HG02763 (cell line): Measurements from ENCODE around the gene ALDH1A3.

Source experiments
- ATAC-seq: cut with Tn5 transposase; IDR thresholded peaks from one replicate; pipeline ENCODE4 v1.9.1; 2021; ENCODE audit warnings: mild to moderate bottlenecking, moderate library complexity; ENCODE audit not compliant: unreplicated experiment

Gene ALDH1A3

GRCh38 chr15:100900795-100901169 is 21.2 kb downstream of the ALDH1A3 start:
- no peak for ATAC-seq

DNA sequence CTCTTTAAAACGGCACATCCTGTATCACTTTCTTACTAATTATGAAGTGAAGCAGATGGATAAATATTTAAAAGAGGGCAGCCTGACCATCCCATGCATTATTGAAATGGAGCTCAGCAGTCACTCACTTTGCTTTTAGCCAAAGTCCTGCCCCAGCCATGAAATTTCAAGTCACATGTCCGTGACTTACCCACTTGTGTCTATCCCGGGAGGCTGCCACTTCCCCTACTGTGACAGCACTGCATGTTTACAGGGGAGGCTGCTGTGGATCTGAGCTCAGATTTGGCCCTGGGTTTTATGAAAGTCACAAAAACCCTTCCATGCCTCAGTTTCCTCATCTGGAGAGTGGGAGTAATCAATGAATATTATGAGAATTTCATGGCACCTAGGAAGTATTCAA is 21.7 kb downstream of the ALDH1A3 start:
- no peak for ATAC-seq

DNA sequence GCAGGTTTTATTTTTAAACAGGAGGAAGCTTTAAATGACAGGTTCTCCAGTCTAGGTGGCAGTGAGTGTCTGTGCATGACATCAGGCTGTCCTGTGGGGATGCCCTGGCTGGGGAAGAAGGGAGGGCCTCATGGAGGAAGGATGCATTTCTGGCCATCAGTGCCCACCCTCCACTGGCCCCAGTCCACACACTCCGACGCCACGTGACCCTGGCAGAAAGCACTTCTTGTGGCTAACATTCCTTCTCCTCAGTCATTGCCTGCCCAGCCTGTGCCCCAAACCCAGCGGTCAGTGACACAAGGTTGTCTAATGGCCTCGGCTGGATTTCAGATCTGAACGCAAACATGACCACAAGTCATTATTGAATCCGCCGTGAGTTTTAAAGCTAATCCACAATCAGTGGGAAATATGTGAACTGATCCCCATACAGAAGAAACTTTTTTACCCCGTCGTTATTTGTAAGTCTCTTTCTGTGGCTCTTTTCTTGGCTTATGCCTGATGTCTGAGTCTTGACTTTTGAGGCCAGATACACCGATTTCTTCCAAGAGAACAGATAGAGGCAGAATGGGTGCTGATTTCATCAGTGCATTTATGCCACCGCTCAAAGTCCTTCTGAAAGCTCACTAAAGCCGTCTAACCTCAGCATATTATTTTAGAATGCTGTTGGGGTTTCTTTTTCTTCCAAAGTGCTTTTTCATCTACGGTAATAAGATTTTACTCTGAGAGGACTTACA is 22.2 kb downstream of the ALDH1A3 start:
- no peak for ATAC-seq

DNA sequence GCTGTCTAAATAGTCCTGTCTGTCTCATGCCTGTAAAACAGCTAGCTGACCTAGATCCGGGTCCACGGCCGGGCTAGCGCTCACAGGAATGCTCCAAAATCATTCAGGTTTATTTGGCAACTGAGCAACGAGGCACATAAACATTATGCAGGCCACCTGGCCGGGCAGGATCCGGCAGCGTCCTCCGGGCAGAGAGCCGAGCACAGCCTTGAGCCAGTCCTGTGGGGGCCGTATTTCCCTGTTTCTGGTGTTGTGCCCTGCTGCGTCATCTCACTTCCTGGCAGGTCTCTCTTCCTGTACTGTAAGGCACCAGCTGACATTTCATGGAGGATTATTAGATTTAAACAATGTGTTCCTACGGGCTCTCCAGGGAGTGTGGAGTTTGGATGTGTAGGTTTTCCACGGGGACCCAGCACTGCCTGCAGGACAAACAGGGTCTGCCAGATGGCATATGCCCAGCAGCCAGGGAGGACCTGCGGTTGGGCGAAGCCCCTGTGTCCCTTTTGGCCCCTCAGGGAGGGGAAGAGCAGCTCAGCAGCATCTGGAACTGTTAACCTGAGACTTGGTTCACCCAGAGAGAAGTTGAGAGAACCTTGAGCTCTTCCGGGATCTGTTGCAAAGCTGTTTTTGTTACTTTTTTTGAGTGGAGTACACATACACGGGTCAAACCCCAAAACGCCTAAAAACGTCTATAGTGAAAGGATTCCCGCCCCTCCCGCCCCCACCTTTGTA is 23.0 kb downstream of the ALDH1A3 start:
- ATAC-seq: no peak

GRCh38 chr15:100903168-100903554 is 23.5 kb downstream of the ALDH1A3 start:
- no peak for ATAC-seq

GRCh38 chr15:100905850-100906249 is 26.2 kb downstream of the ALDH1A3 start:
- ATAC-seq: no peak

GRCh38 chr15:100908466-100908865 is 28.8 kb downstream of the ALDH1A3 start:
- ATAC-seq: no peak

DNA sequence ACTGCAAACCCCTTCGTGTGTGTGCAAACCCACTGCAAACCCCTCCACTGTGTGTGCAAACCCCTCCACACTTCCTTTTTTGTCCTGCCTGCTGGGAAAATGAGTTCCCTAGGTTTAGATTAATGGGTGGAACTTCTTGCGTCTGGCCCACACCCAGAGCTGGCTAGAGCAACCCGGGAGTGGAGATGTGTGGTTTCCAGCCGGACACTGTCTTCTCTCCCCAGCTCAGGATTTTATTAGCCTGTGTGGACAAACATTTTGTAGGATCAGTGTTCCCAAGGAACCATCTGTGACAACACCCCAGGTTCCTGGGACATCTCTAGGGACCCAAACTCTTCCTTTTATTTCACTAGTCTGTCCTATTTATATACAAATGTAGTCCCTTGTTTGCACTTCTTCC is 29.9 kb downstream of the ALDH1A3 start:
- no peak for ATAC-seq

- no peak for ATAC-seq
Observed at GRCh38 chr15:100909989-100910955, 30.6 kb downstream of the ALDH1A3 start.

GRCh38 chr15:100911086-100911485 is 31.5 kb downstream of the ALDH1A3 start:
- no peak for ATAC-seq

GRCh38 chr15:100913961-100914360 is 34.3 kb downstream of the ALDH1A3 start:
- ATAC-seq: no peak

GRCh38 chr15:100914876-100915275 is 35.2 kb downstream of the ALDH1A3 start:
- no peak for ATAC-seq

GRCh38 chr15:100918034-100918689 is 38.5 kb downstream of the ALDH1A3 start:
- ATAC-seq: peak; percentile 42

GRCh38 chr15:100918690-100919480 is 39.3 kb downstream of the ALDH1A3 start, which contains the start of gene LRRK1:
Gene LRRK1 (plus strand): TSS chr15:100919357. CDS start chr15:100924633, 5,276 bp downstream.
- peak; percentile 29 for ATAC-seq

- peak; percentile 1 for ATAC-seq
Observed at GRCh38 chr15:100919481-100920405, 40.1 kb downstream of the ALDH1A3 start.

DNA sequence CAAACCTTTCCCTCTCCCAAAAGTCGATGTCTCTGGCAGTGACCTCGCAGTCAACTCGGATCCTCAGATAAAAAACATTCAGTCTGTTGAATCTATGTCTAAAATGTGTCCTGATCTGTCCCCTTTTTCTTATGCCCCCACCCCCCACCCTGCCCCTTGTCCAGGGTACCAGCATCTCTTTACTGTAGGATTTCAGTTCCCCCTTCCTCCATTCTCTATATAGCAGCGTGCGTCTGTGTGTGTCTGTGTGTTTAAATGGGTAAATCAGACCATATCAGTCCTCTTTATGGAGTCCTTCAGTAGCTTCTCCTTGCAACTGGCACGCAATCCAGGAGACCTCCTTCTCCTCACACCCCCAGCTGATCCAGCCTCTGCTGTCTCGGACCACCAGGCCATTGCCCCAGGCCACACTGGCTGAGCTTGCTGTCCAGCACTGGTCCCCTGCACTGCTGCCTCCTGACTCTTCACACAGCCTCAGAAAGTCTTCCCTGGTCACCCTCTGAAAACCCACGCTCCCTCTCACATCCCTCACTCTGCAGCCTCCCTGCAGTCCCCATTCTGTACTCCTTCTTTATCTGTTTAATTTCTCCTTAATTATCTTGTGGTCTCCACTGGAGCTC is 41.0 kb downstream of the ALDH1A3 start:
- no peak for ATAC-seq

GRCh38 chr15:100922192-100923040 is 42.8 kb downstream of the ALDH1A3 start:
- ATAC-seq: no peak
